Kidney glomerular epithelial cell (primary cell): ENCODE measurements around the gene PSMB8.
"Not testable (repeated sequence)": the region's sequence is repeated elsewhere in the genome, so short reads cannot be mapped to it uniquely, and the experiment has no call there.

ENCODE experiments used
- DNase-seq: peaks from one replicate; lab custom pipeline; 2025; lab: John Stamatoyannopoulos, UW

PSMB8 gene

DNA sequence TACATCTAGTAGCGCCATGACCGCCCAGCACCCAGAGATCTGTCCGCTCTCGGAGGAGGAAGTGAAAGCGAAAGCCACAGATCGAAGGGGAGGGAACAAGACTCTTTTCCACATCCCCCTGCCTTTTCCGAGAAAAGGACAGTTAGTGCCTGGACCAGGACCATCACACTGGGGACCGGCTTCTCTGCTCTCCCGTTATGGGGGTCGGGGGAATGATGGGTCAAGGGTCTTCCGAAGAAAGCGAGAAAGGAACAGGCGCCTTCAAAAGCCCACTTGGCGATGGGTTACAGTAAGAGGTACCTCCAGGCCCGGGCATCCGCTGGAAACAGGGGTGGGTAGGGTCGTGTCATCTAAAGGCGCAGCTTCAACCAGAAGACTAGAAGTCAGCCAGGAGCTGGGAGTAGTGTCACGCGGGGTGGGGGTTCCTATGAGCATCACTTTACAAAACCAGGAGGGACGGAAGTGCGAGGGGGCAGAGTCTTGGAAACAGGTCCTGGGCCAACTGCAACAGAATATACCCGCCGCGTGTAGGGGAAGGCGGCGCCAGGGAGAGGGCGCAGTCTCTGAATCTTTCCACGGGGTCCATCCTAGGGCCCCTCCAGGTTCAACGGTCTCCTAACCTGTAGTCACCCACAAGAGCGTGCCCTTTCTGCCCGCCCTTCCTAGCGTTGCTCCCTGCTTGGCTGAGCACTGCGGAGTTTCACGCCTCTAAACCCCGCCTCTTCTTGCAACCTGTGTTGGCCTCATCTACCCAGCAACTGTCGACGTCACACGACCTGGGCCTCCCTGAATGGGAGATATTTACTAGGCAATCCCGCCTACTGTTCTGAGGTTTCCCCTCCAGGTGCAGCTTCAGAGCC is at the start of gene PSMB8:
Gene PSMB8, minus strand, starts transcription at position 69 of the 860 bp plus-strand sequence. Its CDS starts 51 bp downstream, at position 18.
- DNase-seq: peak; percentile 91

DNA sequence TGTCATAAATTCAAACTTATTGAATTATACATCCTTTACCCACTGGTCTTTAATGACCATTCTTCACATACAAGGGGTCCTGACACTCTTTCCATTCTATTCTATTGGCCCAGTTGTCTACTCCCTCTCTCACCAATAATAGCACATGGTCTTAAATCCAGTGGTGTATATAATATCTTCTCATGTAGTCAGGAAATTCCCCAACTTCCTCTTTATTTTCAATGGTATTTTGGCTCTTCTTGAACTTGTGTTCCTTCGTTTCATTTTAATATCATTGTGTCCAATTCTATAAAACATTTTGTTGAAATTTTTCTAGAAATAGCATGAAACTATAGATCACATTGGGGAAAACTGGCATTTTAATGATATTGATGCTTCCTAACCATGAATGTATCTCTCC is 47.0 kb upstream of the PSMB8 start:
- DNase-seq: no peak

DNA sequence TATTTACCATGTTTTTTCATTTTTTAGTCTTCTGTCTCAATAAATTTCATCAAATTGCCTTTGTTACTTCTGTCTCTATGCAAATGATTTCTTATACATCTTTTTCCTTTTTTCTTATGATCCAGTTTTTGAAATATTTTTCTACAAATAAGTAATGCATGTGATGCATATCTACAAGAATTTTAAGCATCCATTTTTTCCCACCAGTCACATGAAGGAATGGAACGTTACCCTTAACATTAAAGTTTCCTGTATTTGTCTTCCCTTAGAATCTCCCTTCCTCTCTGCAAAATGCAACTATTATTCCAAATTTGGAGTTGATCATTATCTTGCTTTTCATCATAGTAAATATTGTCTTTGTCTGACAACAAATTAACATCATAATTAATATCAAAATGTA is 45.7 kb upstream of the PSMB8 start:
- DNase-seq: no peak

DNA sequence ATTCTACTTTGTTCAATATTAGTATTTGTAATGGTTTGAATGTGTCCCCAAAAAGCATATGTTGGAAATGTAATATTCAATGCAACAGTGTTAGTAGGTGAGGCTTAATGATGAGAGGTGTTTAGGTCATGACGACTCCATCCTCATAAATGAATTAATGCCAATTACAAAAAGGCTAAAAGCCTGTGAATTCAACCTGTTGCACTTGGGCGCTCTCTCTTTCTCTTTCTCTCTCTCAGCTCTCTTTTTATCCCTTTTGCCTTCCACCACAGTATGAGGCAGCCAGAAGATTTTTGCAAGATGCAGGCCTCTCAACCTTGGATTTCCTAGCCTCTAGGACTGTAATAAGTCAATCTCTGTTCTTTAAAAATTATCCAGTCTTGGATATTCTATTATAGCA is 44.7 kb upstream of the PSMB8 start:
- DNase-seq: no peak

DNA sequence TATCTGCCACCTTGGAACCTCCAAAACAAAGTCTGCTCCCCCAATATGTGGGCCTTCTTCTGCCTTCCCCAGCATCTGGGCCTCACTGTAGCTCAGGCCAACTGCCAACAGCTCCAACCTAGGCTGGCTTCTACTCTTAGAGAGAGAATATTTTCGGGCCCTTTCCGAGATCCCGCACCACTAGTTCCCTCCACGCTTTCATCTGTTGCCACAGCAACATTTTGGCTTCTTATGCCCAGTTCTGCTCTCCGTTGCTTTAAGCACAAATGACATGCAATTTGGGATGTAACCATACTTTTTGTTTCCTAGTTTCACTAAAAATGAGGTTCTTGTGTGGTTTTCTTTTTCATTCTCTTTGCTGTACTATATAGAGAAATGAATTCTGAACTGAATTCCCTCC is 43.8 kb upstream of the PSMB8 start:
- DNase-seq: no peak

DNA sequence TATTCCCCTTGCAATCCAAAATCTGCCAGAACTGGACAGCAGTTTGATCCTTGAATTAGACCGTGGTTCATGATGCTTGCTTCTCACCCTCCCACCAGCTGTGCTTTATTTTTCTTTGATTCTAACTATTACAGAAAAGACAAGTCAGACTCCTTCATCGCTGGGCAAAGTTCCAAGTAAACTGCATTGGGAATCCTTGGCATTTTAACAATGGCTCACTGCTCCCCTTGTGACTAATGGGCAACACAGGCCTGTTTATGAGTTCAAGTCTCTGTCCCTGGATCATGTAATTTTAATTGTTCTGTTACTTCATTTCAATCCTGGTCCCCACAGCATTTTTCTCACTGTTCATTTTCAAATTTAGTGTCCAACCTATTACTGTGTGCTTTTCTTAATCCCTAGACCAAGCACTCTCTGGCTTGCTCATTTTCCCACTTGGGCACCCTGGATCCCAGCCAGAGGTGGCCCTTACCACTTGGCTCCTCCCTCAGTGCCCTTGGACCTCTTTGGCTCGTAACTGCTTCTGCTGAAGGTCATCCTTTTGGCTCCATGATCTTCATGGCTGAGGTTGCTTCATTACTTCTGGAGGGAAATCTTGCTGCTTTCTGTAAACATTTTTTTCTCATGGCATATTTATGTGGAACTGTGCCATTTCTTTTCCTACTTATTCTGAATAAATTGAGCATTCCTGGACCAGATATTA is 43.0 kb upstream of the PSMB8 start:
- peak; percentile 41 for DNase-seq

DNA sequence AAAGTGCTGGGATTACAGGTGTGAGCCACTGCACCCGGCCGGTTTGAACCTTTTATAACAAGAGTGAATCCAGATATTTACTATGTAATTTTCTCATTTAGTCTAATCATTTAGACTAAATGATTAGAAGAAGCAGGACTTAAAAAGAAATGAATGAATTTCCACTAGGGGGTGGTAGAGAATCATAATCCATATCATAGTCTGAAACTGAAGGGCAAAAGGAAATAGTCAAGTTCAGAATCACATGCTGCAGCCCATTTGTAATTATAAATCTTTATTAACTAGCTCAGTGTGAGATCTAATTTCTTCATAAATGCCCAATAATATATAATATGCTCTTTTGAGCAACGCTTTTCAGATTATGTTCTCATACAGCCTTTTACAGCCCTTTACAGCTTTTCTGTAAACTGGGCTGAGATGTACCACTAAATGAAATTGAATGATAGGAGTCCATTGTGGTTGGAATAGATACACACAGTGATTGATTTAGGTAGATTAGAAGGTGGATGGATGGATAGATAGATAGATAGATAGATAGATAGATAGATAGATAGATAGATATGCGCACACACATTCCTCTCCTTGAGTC is 41.9 kb upstream of the PSMB8 start:
- peak; percentile 67 for DNase-seq

DNA sequence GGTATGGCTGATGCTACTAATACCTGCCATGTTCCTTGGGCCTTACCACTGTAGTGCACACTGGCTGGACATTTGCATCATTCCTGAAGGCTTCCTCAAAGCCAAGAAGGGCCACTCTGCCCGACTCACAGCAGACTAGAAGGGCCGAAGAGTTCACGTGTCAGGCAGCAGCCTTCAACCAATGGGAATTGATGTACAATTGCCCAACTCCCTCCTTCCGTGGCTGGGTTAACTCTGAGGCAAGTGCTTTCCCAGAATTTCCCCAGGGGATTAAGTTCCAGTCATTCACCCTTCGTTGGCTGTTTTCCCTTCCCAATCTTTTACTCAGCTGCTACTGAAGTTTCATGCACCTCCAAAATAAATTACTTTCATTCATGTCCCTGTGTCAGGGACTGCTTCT is 39.9 kb upstream of the PSMB8 start:
- DNase-seq: no peak

DNA sequence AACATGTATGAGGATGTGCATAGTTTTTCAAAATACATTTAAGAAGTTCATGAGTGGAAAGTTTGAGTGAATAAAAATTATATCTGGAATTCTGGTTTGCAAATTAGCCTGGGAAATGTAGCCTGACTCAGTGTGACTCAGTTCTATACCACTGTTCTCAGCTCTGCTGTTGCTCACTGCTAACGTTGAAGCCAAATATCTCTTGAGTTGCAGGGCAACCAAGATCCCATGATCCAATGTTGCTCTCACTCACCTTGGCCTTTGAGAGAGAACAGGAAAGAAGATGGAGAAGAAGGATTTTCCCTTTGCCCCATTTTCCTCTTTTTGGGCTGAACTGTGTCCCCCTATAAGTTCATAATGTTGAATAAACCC is 39.0 kb upstream of the PSMB8 start:
- DNase-seq: no peak

DNA sequence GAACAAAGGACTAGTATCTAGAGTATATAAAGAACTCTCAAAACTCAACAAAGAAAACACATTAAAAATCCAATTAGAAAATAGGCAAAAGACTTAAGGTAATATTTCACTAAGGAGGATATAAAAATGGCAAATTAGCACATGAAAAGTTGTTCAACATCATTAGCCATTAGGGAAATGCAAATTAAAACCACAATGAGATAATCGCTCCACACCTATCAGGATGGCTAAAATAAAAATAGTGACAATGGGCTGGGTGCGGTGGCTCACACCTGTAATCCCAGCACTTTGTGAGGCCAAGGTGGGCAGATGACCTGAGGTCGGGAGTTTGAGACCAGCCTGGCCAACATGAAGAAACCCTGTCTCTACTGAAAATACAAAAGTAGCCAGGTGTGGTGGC is 37.1 kb upstream of the PSMB8 start:
- DNase-seq: not testable (repeated sequence)

DNA sequence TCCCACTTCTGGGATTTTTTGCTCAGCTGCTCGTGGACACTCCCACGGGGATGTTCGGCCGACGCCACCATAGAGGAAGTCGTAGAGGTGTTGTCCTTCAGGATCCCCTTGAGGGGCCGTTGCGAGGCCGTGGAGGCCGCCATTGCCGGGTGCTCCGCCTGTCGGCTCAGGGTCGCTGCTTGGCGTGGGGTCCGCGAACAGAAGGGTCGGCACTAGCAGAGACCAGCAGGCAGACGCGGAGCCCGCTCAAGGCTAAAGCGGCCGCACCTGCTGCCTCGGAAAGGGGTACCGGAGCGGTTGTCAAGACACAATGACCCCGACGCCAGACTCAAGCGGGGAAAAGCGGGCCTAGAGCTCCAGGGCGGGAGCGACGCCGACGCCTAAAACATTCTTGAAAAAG is 35.8 kb upstream of the PSMB8 start:
- no peak for DNase-seq

DNA sequence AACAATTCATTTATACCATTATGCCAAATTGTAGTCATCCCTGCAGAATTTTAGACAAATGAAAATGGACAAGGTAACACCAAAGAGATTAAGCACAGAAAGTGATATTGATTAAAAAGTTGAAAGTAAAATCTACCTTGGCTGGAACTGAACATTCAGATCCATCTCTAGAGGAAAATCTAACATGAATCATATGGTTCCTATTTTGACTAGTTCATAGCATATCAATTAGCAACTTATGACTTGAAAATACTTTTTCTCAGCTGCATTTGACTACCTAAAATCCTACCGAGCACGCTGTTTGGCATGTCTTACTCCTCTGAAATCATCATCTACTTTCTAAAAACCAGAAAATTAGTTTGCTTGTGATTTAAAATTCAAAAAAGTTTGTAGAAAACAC is 32.8 kb upstream of the PSMB8 start:
- DNase-seq: no peak

DNA sequence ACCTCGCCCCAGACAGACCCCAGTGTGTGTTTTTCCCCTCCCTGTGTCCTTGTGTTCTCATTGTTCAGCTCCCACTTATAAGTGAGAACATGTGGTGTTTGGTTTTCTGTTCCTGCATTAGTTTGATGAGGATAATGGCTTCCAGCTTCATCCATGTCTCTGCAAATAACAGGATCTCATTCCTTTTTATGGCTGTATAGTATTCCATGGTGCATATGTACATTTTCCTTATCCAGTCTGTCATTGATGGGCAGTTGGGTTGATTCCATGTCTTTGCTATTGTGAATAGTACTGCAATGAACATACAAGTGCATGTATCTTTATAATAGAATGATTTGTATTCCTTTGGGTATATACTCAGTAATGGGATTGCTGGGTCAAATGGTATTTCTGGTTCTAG is 30.1 kb upstream of the PSMB8 start:
- DNase-seq: not testable (repeated sequence)

DNA sequence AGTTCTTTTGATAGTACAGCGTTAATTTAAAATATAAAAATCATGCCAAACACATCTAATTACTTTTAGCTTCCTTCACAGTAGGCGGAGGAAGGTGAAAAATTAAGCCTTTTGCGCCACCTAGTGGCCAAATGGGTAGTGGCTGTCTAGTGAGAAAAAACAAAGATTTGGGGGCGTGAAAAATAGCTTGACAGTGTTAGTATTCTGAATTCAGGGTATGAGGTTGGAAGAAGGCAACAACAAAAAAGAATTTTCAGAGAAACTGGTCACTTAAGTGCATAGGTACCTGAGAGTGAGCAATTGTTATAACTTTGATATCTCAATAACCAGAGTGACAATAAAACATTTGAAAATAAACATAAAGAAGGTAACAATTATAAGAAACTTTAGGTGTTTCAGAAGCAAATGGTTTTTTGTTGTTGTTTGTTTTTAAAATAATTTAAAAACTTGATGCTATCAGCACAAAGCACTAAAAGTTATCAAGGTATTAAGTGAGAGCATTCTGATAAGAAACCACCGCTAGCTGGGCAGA is 24.5 kb upstream of the PSMB8 start:
- DNase-seq: peak; percentile 70

DNA sequence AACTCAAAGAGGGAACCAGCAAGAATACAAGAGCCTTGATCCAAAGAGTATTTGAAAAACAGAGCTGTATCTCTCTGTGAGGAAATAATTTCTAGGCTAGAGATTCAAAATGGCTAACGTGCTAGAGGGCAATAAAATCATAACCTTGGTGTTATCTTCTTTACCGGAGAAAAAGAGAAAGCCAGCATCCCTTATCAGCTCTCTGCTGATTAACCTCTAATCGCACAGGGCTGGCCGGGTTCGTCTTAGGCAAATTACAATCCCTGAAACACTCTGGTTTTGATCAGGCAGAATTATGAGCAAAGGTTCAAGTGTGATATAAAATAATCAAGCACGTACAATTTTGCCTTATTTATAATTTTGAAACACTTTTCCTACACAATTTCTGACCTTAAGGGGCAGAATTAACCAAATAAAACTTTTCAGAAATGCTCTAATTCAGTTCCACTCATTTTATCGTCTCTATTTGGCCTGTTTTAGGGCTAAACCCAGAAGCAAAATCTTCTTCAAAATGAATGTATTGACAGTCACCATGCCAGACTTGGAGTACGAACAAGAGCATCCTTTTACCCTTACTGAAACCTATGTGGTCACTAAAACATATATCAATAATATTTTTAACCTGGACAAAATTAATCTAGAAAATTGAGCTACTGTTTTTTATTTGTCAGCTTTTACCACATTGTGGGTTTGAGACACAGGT is 23.9 kb upstream of the PSMB8 start:
- no peak for DNase-seq

DNA sequence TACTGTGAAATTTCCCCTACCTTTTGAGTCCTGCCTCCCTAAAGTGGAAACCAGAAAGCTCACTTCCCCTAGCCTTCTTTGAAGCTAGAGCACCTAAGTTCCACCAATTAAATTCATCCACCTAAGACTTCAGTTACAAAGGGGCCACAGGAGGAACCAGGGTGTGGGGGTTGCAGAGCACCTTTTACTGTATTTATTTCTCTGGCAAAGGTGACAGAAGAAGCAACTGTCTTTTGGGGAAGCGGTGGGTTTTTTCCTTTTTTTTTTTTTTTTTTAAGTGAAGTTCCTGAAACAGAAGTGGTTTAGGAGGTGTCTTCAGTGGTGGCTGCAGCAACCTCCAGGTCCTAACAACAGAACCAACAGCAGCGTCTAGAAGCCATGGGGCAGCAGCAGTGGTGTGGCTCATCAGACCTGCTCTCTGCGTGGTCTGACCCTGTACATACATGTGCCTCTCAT is 23.2 kb upstream of the PSMB8 start:
- DNase-seq: no peak

DNA sequence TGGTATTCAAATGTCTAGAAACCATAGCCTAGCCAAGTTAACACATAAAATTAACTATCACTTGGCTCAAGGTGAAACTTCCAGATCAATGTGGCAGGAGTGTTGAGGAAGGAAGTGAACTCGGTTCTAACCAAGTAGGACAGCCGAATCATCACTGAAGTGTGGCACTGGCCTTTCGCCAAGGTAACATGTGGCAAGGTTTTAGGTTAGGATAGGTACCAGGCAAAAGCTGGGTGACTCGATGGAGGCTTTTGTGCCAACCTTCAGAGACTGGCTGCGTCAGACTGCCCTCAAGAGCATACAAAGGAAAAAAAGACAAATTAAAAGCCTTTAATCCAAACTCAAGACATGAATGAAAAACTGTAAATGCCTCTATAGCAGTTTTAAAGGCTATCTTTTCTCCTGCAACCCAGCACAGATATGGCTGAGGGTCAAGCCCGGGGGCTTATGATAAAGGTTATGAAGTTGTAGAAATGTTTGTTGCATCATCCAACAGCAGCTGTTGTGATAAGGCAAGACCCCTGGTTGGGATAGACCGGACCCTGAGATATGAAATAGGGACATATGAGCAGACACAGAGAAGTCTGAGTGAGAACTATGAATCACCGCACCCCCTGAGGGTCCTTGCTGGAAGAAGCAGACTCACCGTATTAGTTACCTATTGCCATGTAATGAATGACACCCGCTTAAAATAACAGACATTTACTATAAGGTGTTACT is 22.0 kb upstream of the PSMB8 start:
- DNase-seq: no peak

DNA sequence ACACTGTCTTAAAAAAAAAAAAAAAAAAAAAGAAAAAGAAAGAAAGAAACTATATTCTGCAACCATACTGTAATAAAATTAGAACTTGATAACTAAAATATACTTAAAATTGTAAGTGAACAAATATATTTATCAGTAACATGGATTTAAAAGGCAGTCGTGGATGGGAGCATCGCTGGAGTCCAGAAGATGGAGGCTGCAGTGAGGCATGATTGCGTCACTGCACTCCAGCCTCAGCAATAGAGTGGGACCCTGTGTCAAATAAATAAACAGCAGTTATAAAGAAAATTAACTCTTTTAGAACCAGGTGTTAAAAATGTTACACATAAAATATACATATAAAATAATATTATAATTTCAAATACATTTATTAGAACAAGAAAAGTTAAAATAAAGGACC is 18.9 kb upstream of the PSMB8 start:
- DNase-seq: no peak

DNA sequence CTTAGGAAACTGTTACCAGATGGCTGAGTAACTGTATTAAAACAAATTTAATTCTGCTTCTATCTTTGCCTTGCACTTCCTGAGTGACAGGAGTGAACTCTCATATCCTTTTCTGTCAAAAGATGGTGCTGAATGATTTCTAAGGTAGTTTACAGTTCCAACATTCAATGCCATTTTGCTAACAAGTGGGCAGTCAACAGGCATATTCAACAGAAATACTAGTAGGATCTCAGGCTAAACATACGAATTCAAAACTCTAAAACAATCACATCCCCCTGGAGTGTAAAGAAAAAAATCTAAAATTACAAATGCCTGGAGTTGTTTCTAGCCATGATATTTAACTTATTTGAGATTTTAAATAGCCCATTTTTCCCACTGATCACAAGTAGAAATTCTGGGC is 16.8 kb upstream of the PSMB8 start:
- no peak for DNase-seq

DNA sequence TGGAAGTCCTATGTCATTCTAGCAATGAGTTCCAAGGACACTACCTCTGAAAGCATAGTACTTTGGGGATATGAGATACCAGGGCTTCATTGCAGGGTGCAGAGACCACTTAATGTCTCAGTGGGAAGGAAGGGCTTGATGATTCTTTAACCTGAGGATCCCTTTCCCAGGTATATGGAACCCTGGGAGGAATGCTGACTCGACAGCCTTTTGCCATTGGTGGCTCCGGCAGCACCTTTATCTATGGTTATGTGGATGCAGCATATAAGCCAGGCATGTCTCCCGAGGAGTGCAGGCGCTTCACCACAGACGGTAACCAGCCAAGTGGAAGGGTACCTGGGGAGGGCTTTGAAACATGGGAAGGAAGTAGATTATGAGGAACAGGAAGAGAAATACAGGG is 14.3 kb upstream of the PSMB8 start:
- no peak for DNase-seq

DNA sequence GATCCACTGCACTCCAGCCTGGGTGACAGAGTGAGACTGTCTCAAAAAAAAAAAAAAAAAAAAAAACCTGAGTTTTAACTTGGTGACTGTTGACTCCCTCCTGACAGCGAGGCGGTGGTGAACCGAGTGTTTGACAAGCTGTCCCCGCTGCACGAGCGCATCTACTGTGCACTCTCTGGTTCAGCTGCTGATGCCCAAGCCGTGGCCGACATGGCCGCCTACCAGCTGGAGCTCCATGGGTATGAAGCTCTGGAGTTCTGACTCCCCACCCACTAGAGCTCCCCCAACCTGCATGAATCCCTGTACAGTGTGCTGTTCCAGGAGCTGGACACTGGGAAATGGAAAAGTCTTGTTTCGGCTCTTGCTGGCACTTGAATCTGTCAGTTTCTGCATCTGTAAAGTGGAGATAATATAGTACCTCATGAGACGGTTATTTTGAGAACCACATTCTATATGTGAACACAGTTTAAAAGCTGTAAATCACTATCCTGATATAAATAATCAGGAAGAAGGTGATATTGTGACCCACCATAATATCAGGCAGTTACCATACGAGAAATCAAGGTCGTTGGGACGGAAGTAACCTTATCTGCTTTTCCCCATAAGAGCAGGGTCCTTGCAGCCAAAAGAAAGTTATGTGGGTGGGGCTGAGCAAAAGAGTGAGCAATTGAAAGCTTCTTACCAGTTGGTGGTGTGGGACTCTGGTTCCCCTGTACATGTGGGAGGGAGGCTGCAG is 13.5 kb upstream of the PSMB8 start:
- DNase-seq: no peak
